Breast epithelium (tissue), 3 donors: ENCODE measurements around the gene COL18A1.
"Not testable (repeated sequence)": the region's sequence is repeated elsewhere in the genome, so short reads cannot be mapped to it uniquely, and the experiment has no call there.

Experiments
- POLR2A ChIP-seq: fragments of 450-650 bp; IDR thresholded peaks from one replicate; pipeline ENCODE4 v1.6.1; 2016; ENCODE audit warnings: antibody characterized with exemption, mild to moderate bottlenecking, moderate library complexity
- TF ChIP-seq, protein P1 (sequence below), 3 donors: fragments of 450-650 bp; IDR thresholded peaks; one replicate each; pipeline ENCODE4 v1.5.1; 2016 to 2017; ENCODE audit warnings: antibody characterized with exemption in 3 of 3, mild to moderate bottlenecking in 3 of 3, moderate library complexity in 3 of 3

DNA sequence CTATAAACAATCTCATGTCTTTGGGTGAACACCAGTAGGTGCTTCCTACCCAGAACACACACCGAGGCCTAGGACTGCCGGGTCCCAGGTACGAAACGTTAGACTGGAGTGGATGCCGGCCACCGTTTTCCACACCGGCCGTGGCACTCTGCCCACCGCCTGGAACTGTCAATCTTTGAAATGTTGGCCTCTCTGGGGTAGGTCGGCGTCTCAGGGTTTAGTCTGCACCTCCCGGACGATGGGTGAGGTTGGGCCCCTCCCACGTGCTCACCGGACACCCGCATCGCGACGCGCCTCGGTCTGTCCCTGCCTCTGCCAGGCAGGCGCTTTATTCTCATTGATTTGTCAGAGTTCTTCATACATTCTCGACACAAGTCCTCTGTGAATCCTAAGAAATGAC lies 35.9 kb upstream of the COL18A1 start:
- TF ChIP-seq POLR2A, result not testable (repeated sequence)
- TF ChIP-seq, protein P1, sequence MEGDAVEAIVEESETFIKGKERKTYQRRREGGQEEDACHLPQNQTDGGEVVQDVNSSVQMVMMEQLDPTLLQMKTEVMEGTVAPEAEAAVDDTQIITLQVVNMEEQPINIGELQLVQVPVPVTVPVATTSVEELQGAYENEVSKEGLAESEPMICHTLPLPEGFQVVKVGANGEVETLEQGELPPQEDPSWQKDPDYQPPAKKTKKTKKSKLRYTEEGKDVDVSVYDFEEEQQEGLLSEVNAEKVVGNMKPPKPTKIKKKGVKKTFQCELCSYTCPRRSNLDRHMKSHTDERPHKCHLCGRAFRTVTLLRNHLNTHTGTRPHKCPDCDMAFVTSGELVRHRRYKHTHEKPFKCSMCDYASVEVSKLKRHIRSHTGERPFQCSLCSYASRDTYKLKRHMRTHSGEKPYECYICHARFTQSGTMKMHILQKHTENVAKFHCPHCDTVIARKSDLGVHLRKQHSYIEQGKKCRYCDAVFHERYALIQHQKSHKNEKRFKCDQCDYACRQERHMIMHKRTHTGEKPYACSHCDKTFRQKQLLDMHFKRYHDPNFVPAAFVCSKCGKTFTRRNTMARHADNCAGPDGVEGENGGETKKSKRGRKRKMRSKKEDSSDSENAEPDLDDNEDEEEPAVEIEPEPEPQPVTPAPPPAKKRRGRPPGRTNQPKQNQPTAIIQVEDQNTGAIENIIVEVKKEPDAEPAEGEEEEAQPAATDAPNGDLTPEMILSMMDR (IDR thresholded peaks at IDR 0.05), result not testable (repeated sequence)
